Stimulated activated naive CD8-positive, alpha-beta T cell treated with anti-CD3 and anti-CD28 coated beads, Interleukin-15, Interleukin-2, amounts not matched to agents 100 U/mL and 50 U/mL, for 24 hours (primary cell): ENCODE measurements around the gene KLHL34.

Experiments
- ATAC-seq: fragments of 150-1000 bp; cut with Tn5 transposase; one replicate; pipeline ENCODE4 v1.10.0; 2021
- DNase-seq: peaks from one replicate; pipeline ENCODE4 v3.0.0; 2021

The KLHL34 gene

GRCh38 chrX:21658152-21658737, at the start of gene KLHL34:
Gene KLHL34, minus strand, starts transcription at chrX:21658330. Its CDS starts 542 bp downstream, at chrX:21657788.
- DNase-seq (peak; percentile 8), ATAC-seq (peak; percentile 52)

DNA sequence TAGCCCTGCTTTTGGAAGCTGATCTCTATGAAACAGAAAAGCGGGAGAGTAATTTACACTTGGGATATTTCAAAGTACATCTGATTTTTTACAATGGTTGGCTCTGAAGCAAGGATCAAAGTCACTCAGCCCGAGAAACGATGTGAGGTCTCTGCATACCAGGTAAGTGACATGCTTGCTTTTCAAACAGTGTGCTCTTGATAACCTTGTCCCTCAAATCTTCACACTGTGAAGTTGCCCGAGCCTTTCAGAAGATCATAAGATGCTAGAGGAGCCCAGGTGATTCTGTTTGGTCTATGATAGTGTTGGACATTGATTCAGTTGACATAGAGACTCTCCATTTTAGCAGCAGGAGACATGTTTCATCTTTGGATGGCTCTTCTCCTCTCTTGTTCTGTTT, 47.1 kb upstream of the KLHL34 start:
- DNase-seq, result no peak
- no peak for ATAC-seq

DNA sequence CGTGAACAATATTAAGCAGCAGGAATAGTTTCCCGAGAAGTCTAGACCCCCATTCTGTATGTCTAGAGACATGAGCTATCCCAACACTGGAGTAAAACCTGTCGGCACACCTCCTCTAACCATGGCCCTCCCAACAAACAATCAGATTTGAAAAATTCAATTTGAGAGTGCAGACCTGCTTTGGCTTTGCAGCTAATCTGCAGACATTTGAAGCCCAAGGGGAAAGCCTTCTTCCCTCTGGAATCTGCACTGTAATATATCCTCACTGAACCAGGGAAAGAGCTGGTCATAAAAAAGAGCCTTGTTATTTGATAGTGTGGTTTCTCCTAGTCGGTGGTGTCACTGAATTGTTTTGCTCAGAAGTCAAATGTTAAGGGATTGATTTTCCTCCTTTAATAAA, 44.6 kb upstream of the KLHL34 start:
- DNase-seq (no peak), ATAC-seq (no peak)

GRCh38 chrX:21700967-21701366, 42.8 kb upstream of the KLHL34 start:
- DNase-seq (no peak), ATAC-seq (no peak)

GRCh38 chrX:21700275-21700674, 42.1 kb upstream of the KLHL34 start:
- DNase-seq, result no peak
- ATAC-seq, result no peak

GRCh38 chrX:21699136-21699535, 41.0 kb upstream of the KLHL34 start:
- no peak for DNase-seq

GRCh38 chrX:21698272-21698671, 40.1 kb upstream of the KLHL34 start:
- DNase-seq (no peak), ATAC-seq (no peak)

More at GRCh38 chrX:21699136-21699535, 41.0 kb upstream of the KLHL34 start:
- no peak for ATAC-seq

DNA sequence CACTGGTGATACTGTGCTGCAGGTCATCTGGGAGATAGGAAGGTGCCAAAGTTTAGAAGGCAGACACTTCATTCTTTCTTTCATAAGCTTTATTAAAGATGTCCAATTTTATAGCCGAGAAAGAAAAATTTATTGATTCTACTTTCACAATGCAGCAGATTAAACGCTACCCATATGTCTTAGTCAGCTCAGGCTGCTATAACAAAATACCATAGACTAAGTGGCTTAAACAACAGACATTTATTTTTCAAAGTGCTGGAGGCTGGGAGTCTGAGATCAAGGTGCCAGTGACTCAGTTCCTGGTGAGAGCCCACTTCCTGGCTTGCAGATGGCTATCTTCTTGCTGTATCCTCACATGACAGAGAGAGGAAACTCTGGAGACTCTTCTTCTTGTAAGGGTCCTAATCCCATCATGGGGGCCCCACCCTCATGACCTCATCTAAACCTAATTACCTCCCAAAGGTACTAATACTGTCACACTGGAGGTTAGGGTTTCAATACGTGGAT, 33.4 kb upstream of the KLHL34 start:
- no peak for ATAC-seq

GRCh38 chrX:21683941-21684340, 25.8 kb upstream of the KLHL34 start:
- ATAC-seq, result no peak

More for the DNA sequence above, 33.4 kb upstream of the KLHL34 start:
- DNase-seq, result no peak

DNA sequence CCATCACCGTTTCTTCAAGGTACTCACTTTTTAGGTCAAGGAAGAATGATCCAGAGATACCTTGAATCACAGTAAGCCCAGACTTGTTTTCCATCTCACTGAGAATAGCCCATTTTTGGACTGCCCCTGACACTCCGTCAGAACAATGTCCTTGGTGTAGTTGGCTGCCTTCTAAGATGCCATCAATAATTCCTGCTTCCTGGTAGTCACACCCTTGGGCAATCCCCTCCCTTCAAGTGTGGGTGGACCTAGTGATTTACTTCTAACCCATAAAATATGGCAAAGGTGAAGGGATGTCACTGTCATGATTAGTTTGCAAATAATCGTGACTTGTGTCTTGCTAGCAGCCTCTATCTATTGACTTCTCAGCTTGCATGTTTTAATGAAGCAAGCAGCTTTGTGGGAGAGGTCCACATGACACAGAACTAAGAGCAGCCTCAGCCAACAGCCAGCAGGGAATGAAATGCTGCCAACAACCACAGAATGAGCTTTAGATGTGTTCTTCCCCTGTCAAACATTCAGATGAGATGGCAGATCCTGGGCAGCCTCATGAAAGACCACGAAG, 20.0 kb upstream of the KLHL34 start:
- no peak for DNase-seq
- ATAC-seq, result no peak

More at GRCh38 chrX:21683941-21684340, 25.8 kb upstream of the KLHL34 start:
- DNase-seq, result no peak

- ATAC-seq, result no peak
Measured at GRCh38 chrX:21675931-21676330, 17.8 kb upstream of the KLHL34 start.

GRCh38 chrX:21674430-21675186, 16.5 kb upstream of the KLHL34 start:
- ATAC-seq, result no peak

More at GRCh38 chrX:21675931-21676330, 17.8 kb upstream of the KLHL34 start:
- no peak for DNase-seq

DNA sequence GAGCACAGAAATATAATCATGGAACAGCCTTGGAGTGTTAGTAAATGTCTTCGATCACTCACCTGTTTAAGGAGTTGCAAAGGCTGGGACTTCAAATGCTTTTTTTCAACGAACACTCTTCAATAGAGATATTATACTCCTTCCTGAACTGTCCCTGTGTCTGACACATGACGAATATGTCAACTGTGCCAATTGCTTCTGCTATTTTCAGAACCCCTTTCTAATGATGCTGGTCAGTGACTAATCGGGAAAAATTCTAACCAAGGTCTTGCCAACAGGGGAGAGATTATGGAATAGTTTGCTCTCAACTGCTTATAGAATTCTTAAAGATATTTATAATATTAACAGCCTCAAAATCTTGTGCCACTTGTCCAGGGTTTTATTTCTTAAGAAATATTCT, 8.5 kb upstream of the KLHL34 start:
- DNase-seq, result no peak

More at GRCh38 chrX:21674430-21675186, 16.5 kb upstream of the KLHL34 start:
- DNase-seq, result no peak

GRCh38 chrX:21666252-21666651, 8.1 kb upstream of the KLHL34 start:
- ATAC-seq (no peak), DNase-seq (no peak)

More for the DNA sequence above, 8.5 kb upstream of the KLHL34 start:
- ATAC-seq, result no peak

DNA sequence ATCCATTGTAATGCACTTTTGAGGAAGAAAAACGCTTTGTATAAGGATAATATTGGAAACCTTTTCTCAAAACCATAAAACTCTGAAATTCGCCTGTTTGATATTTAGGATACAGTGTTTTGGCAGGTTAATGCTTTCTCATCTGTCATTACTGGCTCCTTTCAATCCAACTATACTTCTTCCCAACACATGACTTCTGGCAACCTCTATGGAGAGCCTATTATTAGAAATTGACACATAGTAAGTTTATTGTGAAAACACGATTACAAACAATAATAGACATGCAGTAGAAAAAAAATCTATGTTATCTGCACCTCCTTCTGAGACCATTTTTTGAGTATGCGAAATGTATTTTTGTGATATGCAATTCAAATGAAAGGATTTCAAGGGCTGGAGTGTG, 4.6 kb upstream of the KLHL34 start:
- DNase-seq (no peak), ATAC-seq (no peak)

- no peak for ATAC-seq
- no peak for DNase-seq
Measured at GRCh38 chrX:21661316-21661715, 3.2 kb upstream of the KLHL34 start.

DNA sequence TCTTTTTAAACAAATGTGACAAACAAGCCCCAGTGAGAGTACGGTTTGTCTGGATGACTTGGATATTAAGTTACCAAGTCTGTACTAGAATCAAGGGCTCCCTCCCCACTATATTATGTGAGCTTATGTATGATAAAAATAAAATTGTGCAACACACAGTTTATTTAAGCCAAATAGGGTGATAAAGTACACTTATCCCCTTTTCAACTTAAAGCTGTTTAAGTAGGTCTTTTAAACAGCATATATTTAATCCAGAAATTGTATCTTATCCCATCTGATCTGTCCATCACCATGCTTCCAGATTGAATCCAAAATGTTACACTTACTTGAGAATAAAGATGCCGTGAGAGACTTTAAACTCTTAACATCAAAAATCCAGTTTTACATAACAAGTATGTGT, 2.0 kb upstream of the KLHL34 start:
- ATAC-seq (no peak), DNase-seq (no peak)

- no peak for DNase-seq
- no peak for ATAC-seq
Measured at GRCh38 chrX:21659320-21659719, 1.2 kb upstream of the KLHL34 start.

- DNase-seq (peak; percentile 7), ATAC-seq (no peak)
Measured at GRCh38 chrX:21658746-21659145, 616 bp upstream of the KLHL34 start.

GRCh38 chrX:21657318-21658151, 595 bp downstream of the KLHL34 start:
- peak; percentile 3 for DNase-seq
- ATAC-seq, result no peak

- ATAC-seq, result no peak
Measured at GRCh38 chrX:21656587-21657317, 1.4 kb downstream of the KLHL34 start.

More at GRCh38 chrX:21656587-21657317, 1.4 kb downstream of the KLHL34 start:
- DNase-seq, result no peak
